Fibroblast of skin of back (primary cell): ENCODE measurements around the gene RPS21.
A peak's percentile ranks its signal among the peaks of the same experiment; 100 is the strongest.
"Not testable (repeated sequence)": the region's sequence is repeated elsewhere in the genome, so short reads cannot be mapped to it uniquely, and the experiment has no call there.

Experiments used
- DNase-seq: peaks from one replicate; pipeline ENCODE4 v3.0.0-alpha.2; 2013

RPS21 gene

DNA sequence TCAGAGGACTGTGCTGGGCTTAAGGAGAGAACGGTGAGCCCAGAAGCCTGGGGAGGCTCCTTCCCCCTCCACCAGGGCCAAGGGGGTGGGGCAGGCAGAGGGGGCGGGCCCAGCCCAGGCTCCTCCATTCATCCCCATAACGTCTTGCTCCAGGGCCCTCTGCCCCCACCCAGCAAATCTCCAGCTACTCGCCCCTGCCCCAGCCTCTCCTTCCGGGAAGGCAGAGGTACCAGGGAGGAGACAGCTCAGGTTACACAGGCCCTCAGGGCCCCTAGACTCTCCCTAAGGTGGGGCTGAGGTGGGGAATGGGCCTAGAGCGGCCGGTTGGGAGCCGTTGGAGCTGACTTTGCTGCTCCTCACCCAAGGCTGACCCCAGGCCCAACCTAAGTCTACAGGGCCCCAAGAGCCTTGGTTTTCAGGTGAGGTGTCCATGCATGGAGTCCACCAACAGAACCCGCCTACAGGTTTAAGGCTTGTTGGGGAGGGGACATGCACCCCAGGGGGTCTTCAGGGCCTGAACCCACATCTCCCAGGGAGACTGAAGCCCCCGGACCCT lies 21.0 kb upstream of the RPS21 start:
- no peak for DNase-seq

DNA sequence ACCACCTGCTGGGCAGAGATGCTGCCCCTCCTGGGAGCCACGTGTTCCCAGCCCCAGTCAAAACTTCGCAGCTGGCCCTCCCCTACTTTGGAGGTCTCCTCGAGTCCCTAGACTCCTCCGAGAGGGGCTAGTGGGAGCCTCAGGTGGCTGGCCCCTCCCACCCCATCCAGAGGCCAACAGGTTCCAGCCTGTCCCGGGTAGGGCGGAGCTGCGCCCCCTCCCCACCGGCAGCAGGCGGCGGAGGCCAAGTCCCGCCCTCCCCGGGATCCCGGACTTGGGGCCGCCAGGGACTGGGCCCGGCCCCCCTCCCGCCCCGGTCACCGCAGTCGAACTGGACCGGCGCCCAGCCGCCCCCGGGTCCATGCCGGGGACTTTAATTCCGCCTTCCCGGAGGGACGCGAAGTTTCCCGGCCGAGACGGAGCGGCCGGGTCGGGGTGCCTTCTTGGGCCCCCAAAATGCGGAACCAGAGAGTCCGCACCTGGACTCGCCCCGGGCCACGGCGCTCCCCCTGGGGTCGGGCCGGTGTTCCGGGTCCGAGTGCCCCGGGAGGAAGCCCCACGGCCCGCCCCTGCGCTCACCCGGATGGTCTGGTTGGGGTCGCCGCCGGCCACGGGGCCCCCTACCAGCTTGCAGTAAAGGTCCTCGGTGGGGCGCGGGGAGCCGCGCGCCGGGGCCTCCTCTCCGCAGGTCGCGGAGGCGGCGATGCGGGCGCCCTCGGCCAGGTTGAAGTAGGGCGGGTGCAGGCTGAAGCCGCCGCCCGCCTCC lies 20.4 kb upstream of the RPS21 start:
- DNase-seq, result no peak

DNA sequence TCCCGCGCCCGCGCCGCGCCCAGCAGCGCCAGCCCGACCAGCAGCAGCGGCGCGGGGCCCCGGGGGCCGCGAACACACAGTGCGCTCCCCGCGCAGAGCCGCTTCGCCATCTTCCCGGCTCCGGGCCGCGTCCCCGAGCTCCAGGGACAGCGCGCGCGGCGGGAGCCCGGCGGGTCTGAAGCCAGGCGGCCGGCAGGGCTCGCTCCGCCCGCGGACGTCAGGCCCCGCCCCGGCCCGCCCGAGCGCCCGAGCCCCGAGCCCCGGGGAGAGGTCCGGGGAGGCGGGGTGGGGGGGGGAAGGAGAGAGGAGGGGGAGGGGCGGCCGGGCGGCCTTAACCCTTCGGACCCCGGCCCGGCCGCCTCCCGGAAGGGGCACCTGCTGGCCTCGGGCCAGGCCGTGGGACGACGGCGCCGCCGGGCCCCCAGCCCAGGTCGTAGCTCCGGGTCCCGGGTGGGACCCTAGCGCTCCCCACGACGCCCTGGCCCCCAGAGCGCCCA lies 19.7 kb upstream of the RPS21 start, which contains the start of gene LAMA5:
Gene LAMA5 (minus strand): TSS at position 177 of the 497 bp plus-strand sequence. CDS start 67 bp downstream, at position 110.
- peak; percentile 40 for DNase-seq

DNA sequence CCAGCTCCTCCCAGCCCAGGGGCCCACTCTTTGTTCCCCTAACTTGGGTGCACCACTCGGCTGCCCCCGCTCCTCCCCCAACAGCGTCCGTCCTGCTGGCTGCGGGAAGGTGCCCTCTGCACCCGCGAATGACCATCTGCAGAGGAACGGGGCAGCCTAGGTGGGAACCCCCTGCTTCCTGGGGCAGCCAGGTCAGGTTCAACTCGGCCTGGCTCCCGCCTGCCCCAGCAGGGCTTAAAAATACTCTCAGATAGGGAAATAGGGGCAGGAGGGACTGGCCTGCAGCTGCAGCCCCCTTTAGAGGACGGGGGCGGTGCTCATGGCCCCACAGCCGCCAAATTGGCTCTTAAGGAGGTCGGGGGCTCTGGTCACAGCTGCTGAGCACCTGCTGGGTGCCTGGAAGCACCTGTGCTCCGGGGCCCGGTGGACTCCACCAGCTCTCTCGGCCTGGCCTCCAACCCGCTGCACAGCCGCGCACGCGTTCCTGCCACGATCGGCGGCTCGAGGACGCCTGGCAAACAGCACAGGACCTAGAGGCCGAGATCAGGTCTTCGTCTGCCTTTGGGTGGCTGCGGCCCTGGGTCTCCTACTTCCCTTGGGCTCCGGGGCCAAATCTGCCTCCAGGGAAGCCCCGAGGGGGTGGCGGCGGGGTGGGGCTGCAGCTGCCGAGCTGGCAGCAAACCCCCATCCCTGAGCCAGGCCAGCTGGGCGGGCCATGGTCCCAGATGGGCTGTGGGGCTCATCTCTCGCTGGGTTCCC lies 19.1 kb upstream of the RPS21 start:
- DNase-seq, result no peak

DNA sequence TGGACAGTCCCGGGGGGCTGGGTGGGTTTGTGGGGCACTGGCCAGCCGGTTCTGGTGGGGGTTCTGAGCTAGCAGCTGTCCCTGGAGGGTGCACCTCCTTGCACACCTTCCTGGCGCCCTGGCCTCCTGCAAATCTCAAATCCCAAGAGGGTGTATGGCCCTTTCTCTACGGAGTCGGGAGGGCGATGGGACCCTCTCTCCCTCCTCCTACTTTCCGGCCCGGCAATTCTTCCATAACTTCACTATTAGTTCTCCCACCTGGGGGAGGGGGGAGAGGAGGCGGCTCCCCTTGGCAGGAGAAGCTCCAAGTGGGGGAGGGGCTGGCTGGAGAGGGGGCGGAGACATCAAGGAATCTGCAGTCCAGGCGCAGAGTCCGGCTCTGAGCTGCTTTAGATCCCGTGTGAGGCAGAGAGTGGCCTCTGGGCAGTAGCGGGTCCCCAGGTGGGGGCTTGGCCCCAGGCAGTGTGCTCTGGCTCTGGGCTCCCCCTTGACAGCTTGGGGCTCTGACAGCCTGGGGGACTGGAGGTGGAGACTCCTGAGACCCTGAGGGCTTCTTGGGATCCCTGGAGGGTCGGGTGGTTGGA lies 18.4 kb upstream of the RPS21 start:
- DNase-seq, result no peak

DNA sequence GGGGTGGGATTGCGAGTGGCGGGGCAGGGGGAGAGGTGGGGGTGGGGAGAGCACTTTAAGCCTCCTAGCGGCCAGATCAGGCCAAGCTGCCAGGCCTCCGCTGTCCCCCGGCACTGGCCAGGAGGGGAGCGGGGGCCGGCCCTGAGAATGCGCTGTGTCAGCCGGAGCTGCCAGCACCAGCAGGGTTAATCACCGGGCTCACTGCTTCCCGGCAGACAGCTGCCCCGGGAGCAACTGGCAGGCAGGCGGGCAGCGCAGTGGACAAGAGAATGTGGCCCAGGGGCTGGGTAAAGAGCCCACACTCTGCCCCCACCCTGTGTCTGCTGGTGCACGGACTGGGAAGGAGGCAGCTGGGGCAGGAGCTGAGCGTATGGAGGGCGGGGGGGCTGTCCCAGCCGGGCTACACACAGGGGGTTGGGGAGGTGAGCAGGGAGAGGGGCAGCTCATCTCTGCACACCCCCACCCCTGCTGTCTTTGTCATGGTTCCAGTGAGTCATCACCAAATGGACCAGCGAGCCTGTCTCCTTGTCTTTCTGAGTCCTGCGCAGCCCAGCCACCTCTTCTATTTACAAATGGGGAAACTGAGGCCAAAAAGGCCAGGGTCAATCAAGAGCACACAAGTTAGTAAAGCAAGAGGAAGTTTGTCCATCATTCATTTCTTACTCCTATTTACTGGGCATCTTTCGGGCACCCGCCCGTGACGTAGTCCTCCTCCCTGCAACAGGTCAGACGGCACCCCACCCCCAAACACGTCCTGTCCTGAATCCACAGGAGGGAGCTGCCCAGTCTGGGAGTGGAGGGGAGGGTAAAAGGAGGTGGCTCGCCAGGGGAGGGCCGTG lies 17.7 kb upstream of the RPS21 start:
- peak; percentile 61 for DNase-seq

DNA sequence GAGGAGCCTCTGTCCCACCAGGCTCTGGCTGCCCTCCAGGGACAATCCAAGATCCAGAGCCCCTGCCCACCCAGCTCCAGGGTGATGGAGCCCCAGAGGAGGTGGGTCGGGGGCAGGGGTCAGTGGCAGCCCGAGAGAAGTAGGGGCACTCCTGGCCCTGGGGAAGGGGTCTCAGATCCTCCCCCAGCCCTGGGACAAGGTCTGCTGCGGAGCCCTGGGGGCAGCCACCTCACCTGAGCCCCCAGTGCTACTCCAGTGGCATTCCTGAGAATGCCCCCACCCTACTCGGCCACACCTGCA lies 17.1 kb upstream of the RPS21 start:
- no peak for DNase-seq

DNA sequence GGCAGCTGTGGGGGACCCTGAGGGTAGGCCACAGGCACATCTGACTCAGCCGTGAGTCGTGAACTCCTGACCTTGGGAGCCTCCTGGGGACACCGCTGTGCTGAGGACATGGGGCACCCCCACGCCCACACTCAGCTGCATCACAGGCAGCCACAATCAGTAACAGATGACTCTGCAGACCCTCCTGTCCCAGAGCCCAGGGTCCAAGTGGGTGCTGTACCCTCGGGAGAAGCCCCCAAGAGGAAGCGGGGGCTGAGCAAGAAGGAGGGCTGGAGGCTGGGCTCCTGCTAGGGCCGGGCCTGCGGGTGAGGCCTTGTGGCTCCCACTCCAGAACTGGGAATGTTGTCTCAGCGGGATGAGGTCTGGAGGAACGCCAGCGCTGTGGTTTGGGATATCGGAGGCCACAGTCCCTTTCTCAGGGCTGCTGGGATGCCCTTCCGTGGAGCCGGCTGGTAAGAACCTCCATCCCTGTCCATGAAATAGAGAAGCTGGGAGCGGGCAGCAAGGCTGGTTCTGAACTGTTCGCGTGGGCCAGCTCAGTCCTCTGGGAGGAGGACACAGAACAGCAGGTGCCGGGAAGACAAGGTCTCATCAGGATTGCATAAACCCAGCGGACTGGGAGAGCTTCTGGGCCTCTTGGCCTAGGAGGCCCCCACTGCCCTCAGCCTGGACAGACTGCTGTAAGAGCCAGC lies 16.6 kb upstream of the RPS21 start:
- DNase-seq, result peak; percentile 95

DNA sequence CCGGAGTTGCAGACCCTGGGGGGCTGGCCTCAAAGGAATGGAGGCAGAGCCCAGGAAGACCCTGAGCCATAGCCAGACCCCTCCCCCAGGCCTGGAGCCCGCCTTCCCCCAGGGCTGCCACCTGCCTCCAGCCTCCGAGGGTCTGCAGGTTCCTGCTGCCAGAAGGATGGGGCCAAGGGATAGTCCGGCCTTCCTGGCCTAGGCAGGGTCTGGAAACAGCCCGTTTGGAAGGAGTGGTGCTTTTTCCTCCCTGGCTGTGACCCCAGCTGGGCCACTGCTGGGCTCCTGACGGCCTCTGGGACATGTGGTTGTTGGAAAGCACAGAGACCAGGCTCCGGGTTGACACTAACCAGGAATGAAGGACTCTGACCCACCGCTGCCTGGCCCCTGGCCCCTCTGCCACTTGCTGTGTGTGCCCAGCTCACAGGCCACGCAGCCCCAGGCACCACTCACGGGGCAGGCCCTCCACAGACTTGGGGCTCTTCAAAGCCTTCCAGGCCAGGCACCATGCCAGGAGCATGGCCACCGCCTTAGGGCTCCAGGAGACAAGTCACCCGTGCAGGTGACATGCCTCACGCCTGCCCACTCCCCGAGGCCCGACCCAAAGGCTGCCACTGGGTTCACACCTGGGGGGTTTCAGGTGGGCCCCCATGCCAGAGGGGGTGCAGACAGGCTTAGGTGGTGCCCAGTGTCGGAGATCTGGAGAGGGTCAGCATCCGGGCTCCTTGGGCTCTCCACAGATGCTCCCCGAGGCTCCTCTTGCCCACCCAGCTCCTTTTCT lies 15.9 kb upstream of the RPS21 start:
- DNase-seq, result no peak

DNA sequence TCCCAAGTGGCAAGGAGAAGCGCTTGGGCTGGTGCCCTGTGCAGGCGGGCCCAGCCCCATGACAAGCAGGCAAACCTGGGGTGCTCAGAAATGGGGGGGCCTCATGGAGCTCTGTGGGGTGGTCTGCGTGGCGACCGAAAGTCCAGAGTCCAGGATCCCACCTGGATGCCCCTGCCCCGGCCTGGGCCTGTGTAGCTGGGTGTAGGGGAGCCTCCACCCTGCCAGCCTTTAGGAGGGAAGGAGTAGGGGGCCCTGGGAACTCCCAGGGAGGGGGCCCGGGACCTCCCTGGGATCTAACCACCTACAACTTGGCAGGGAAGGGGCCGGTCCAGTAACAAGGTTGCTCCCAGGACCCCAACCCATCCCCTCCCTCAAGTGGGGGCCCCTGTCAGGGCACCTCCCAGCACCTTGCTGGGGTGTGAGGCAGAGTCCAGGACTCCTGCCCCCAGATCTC lies 15.3 kb upstream of the RPS21 start:
- no peak for DNase-seq

DNA sequence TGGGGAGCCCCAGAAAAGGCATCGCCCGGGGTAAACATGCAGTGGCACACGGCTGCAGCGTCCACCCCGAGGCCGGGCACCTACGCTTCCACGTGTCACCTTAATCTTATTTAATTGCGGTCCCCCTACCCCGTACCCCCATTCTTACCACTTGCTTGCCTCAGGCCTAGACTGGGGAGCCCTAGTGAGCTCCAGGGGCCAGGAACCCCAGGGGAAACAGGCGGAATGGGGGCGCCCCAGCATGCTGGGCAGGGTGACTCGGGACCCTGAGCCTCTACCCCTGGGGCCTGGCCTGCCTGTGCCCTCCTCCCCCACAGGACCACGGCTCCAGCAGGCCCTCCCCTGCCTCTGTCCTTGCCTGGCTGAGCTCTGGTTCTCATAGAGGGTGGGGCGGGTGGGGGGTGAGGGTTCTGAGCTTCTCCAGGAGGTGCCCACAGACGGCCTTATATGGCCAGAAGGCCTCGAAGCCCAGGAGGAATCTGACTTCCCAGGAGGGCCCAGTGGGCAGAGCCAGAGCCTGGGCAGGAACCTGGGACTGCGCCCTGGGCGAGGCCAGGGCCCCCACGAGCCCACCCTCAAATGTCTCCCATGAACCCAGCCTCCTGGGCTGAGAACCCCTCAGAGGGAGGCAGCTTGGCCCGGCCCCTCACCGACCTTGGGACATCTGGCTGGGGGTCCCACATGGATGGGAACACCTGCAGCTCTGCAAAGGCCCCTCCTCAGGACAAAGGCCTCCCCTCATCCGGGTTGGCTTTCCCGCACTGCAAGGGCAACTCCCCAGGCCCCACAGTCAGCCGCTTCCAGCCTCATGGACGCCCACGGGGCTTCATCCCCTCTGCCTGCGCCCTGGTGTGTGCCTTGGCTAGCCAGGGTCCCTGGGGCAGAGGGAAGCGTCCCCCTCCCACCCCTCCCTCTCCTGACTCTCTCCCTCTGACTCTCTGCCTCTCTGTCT lies 14.6 kb upstream of the RPS21 start:
- DNase-seq, result peak; percentile 58

DNA sequence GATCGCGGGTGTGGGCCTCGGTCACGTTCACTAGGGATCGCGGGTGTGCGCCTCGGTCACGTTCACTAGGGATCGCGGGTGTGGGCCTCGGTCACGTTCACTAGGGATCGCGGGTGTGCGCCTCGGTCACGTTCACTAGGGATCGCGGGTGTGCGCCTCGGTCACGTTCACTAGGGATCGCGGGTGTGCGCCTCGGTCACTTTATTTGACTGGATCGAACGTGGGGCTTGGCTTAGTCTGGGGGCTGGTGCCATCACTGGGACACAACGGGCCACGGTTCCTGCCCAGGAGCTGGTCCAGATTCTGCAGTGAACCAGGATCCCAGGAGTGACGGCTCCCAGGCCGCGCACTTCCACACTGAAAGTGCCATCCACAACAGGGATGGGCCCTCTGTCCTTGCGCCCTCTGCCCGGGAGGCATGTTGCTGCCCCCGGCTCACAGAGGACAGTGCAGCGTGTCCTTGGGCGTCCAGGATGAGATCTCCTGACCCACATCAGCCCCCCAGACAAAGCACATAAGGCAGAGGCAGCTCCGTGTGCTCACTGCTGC lies 13.2 kb upstream of the RPS21 start:
- not testable (repeated sequence) for DNase-seq

DNA sequence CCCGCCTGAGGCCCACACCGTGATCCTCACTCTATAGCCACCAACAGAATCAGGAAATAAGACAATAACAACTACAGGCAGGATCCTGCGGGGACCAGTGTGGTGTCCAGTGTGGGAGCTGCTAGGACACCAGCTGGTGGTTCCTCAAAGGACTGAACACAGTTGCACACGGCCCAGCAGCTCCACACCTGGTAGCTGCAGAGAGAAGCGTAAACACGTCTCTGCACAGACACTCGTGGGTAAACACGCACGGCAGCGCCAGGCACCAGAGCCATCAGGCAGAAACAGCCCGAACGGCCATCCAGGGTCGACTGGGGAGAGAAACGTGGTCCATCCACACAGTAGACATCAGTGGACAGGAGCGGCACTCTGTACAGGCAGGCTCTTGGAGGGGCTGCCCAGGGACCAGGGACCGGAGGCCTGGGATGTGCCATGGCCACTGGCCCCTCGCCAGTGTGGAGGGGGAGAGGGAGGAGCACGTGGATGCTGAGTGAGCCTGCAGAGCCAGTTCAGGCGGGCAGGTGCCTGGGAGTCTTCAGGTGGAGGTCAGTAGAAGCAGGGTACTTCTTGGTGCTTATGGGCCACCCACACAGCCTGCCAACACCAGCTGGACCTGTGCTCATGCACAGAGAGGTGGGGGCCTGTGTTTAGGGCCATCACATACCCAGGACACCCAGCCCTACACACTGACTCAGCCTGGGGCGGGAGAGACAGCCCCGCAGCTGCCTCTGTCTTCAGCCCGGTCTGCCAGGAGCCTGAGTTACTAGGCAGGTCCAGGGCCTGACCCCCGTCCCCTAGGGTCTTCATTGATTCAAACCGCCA lies 12.4 kb upstream of the RPS21 start:
- DNase-seq, result no peak

DNA sequence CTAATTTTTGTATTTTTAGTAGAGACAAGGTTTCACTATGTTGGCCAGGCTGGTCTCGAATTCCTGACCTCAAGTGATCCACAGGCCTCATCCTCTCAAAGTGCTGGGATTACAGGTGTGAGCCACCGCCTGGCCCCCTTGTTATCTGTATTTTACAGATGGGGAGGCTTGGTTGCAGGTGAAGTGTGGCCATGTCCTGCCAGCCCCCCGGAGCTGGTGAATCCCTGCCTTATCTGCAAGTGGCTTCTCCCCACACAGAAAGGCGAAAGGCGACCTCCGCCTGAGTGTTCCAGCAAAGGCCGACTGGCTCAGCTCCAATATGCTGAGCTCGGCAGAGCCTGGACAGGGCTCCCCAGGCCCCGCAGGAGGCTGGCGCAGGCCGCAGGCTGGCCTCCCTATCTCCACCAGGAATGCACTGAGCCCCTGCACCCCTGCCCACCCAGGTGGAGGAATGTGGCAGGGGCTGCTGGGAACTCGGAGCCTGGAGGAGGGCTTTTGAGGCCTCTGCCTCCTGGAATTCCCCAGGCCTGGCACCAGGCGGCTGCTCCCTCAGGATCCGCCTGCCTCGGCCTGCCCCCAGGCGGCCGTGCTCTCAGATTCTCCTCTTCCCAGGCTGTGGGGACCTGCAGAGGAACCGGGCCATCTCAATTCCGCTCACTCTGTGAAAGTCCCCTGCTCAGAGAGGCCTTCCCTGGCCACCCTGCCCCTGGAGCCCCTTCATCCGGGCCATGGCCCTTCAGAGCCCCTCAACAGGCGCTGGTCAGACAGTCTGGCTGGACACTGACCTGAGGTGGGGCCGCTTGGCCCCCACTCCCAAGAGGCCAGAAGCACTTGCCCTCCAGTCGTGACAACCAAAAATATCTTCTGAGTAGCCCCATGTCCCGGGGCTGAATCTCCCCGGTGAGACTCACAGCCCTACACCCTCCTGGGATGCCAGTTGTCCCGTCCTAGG lies 10.5 kb upstream of the RPS21 start:
- DNase-seq, result peak; percentile 71

DNA sequence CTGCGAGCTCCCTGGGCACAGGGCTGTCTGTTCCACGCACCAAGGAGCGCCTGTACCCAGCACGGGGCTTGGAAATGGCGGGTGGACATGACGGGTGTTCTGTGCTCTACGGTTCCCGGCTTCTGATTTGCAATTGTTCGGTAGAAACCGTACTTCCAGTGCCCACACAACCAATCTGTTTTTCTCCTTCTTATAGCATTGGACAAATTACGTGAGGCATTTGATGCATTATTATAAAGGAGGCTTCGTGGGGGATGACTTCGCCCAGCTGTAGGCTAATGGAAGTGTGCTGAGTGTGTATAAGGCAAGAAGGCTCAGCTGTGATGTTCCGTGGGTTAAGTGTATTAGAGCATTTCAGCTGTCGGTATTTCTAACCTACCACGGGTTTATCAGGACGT lies 9.8 kb upstream of the RPS21 start:
- DNase-seq, result no peak

DNA sequence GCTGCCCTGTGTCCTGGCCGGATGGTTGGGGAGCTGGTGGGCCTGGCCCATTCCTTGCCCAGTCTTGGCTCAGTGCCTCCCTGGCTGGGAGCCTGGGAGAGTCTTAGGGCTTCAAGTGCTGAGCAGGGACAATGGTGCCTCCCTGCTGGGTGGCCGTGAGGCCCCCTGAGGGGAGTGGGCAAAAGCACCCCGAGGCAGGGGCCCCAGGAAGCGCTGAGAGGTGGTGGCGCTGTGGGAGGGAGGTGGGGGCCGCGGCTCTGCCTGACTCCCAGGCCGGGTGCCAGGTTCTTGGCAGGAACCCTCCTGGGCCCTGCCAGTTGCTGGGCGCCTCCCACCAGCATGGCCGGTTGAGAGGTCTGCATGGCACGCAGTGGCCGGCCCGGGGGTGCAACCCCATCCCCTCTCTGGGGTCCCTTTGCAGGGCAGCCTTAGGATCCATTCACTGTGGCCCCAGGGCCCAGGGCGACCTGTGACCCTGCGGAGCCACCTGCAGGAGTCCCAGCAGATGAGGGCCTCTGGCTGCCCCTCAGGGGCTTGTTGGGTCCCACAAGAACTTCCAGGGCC lies 9.2 kb upstream of the RPS21 start:
- DNase-seq, result no peak

DNA sequence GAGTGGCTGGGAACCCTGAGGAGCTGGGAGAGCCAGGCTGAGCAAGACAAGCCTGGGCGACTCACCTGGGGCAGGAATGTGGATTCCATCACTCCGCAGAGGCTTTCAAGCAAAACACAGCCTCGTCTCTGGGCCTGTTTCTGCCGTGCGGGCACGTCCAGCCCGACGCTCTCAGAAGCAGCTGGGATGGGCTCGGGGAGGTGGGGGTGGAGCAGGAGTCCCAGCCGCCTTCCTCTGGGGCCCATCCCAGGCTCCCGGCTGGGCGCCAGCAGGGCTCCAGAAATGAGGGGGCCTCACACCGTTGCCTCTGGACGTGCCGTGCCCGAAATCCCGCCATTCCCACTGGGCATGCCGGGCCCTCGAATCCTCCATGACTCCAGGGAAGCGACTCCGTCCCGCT lies 8.7 kb upstream of the RPS21 start:
- no peak for DNase-seq
